WTC11 (cell line): ENCODE results near the gene GPR17. TPM values are rescaled to one million over a fixed set of nuclear protein-coding genes. Genes with fewer than 3 reads are reported as not detected.

Experiments used
- ATAC-seq: fragments of 200-7000 bp; cut with Tn5 transposase; 2 replicates; pipeline ENCODE4 v1.10.0; 2021; ENCODE audit warnings: mild to moderate bottlenecking, moderate library complexity
- CTCF ChIA-PET: fragments of 300-600 bp; sonication (Branson Sonifier 250); formaldehyde crosslinking; loops from one replicate; lab custom pipeline; 2021; ENCODE audit warnings: antibody characterized with exemption; lab: Charles Lee
- POLR2A ChIA-PET: fragments of 350-600 bp; sonication (Branson Sonifier 250); formaldehyde crosslinking; loops from one replicate; lab custom pipeline; 2021; ENCODE audit warnings: antibody characterized with exemption; lab: Charles Lee
- DNase-seq: peaks from one replicate; pipeline ENCODE4 v3.0.0; 2021; ENCODE audit warnings: low spot score
- H3K27ac Mint-ChIP-seq: 2 replicates; pipeline ENCODE4 v1.8.0; 2021; ENCODE audit warnings: mixed read lengths
- H3K27me3 Mint-ChIP-seq: 2 replicates; pipeline ENCODE4 v1.8.0; 2021; ENCODE audit warnings: low read depth, mild to moderate bottlenecking, moderate library complexity, mixed read lengths
- H3K36me3 Mint-ChIP-seq: 2 replicates; pipeline ENCODE4 v1.8.0; 2021; ENCODE audit warnings: mixed read lengths
- H3K4me1 Mint-ChIP-seq: 2 replicates; pipeline ENCODE4 v1.8.0; 2022; ENCODE audit warnings: mixed read lengths
- H3K4me3 Mint-ChIP-seq: 2 replicates; pipeline ENCODE4 v1.8.0; 2021; ENCODE audit warnings: mild to moderate bottlenecking, moderate library complexity, mixed read lengths
- H3K9me3 Mint-ChIP-seq: 2 replicates; pipeline ENCODE4 v1.8.0; 2021; ENCODE audit warnings: mixed read lengths
- CBFB ChIP-seq: sonication (generic); formaldehyde crosslinking; IDR thresholded peaks from 2 replicates; pipeline ENCODE4 v1.8.1; 2022; ENCODE audit warnings: mild to moderate bottlenecking, low read depth, missing genetic modification reagents
- CREM ChIP-seq: sonication (generic); formaldehyde crosslinking; IDR thresholded peaks from 2 replicates; pipeline ENCODE4 v1.8.1; 2022; ENCODE audit warnings: mild to moderate bottlenecking, missing genetic modification reagents, moderate library complexity
- EMX1 ChIP-seq: fragments of 250-450 bp; sonication (Bioruptor Pico); IDR thresholded peaks from 2 replicates; pipeline ENCODE4 v1.8.0; 2021; ENCODE audit warnings: mild to moderate bottlenecking
- FOXJ3 ChIP-seq: sonication (generic); formaldehyde crosslinking; IDR thresholded peaks from 2 replicates; pipeline ENCODE4 v1.9.0; 2021; ENCODE audit warnings: missing genetic modification reagents, mild to moderate bottlenecking, borderline replicate concordance
- FOXP1 ChIP-seq: sonication (generic); formaldehyde crosslinking; IDR thresholded peaks from 2 replicates; pipeline ENCODE4 v1.8.0; 2022; ENCODE audit warnings: missing genetic modification reagents, mild to moderate bottlenecking, moderate library complexity, borderline replicate concordance
- FOXP4 ChIP-seq: sonication (generic); formaldehyde crosslinking; IDR thresholded peaks from 2 replicates; pipeline ENCODE4 v1.8.0; 2022; ENCODE audit warnings: mild to moderate bottlenecking, missing genetic modification reagents
- NFATC4 ChIP-seq: fragments of 250-450 bp; sonication (Bioruptor Pico); IDR thresholded peaks from 2 replicates; pipeline ENCODE4 v1.9.0; 2021; ENCODE audit warnings: mild to moderate bottlenecking
- SP1 ChIP-seq: sonication (generic); formaldehyde crosslinking; conservative IDR thresholded peaks from 2 replicates; pipeline ENCODE4 v1.8.1; 2022; ENCODE audit warnings: missing genetic modification reagents
- TEAD4 ChIP-seq: sonication (generic); formaldehyde crosslinking; IDR thresholded peaks from 2 replicates; pipeline ENCODE4 v1.8.0; 2022; ENCODE audit warnings: mild to moderate bottlenecking, missing genetic modification reagents
- ZNF121 ChIP-seq: sonication (generic); formaldehyde crosslinking; IDR thresholded peaks from 2 replicates; pipeline ENCODE4 v1.8.0; 2023; ENCODE audit warnings: missing genetic modification reagents
- ZNF671 ChIP-seq: fragments of 250-450 bp; sonication (Bioruptor Pico); IDR thresholded peaks from 2 replicates; pipeline ENCODE4 v1.8.0; 2021; ENCODE audit warnings: mild to moderate bottlenecking
- total RNA-seq: library from RNA; stranded (reverse); gene quantifications from 3 replicates; pipeline ENCODE4 v1.2.3, GENCODE V29; 2021
- TF ChIP-seq, protein P1 (sequence below): fragments of 250-450 bp; sonication (Bioruptor Pico); IDR thresholded peaks from 2 replicates; pipeline ENCODE4 v1.9.0; 2021; ENCODE audit warnings: mild to moderate bottlenecking, borderline replicate concordance
- TF ChIP-seq, protein P2 (sequence below): sonication (generic); formaldehyde crosslinking; IDR thresholded peaks from 2 replicates; pipeline ENCODE4 v1.8.0; 2022; ENCODE audit warnings: mild to moderate bottlenecking, missing genetic modification reagents

The GPR17 gene
- total RNA-seq, 1 experiment from 2014 or later, result not detected

GRCh38 chr2:127627740-127628571, 18.0 kb upstream of the GPR17 start (continued):
- TF ChIP-seq, protein P1, sequence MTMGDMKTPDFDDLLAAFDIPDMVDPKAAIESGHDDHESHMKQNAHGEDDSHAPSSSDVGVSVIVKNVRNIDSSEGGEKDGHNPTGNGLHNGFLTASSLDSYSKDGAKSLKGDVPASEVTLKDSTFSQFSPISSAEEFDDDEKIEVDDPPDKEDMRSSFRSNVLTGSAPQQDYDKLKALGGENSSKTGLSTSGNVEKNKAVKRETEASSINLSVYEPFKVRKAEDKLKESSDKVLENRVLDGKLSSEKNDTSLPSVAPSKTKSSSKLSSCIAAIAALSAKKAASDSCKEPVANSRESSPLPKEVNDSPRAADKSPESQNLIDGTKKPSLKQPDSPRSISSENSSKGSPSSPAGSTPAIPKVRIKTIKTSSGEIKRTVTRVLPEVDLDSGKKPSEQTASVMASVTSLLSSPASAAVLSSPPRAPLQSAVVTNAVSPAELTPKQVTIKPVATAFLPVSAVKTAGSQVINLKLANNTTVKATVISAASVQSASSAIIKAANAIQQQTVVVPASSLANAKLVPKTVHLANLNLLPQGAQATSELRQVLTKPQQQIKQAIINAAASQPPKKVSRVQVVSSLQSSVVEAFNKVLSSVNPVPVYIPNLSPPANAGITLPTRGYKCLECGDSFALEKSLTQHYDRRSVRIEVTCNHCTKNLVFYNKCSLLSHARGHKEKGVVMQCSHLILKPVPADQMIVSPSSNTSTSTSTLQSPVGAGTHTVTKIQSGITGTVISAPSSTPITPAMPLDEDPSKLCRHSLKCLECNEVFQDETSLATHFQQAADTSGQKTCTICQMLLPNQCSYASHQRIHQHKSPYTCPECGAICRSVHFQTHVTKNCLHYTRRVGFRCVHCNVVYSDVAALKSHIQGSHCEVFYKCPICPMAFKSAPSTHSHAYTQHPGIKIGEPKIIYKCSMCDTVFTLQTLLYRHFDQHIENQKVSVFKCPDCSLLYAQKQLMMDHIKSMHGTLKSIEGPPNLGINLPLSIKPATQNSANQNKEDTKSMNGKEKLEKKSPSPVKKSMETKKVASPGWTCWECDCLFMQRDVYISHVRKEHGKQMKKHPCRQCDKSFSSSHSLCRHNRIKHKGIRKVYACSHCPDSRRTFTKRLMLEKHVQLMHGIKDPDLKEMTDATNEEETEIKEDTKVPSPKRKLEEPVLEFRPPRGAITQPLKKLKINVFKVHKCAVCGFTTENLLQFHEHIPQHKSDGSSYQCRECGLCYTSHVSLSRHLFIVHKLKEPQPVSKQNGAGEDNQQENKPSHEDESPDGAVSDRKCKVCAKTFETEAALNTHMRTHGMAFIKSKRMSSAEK (CRISPR knock-in tag), result no peak
- TF ChIP-seq EMX1 (CRISPR knock-in tag) (no peak), ZNF671 (CRISPR knock-in tag) (no peak), CREM (CRISPR knock-in tag) (no peak), NFATC4 (no peak), FOXJ3 (CRISPR knock-in tag) (no peak), TEAD4 (CRISPR knock-in tag) (no peak)
- TF ChIP-seq, protein P2, sequence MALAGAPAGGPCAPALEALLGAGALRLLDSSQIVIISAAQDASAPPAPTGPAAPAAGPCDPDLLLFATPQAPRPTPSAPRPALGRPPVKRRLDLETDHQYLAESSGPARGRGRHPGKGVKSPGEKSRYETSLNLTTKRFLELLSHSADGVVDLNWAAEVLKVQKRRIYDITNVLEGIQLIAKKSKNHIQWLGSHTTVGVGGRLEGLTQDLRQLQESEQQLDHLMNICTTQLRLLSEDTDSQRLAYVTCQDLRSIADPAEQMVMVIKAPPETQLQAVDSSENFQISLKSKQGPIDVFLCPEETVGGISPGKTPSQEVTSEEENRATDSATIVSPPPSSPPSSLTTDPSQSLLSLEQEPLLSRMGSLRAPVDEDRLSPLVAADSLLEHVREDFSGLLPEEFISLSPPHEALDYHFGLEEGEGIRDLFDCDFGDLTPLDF (CRISPR knock-in tag), result no peak
- TF ChIP-seq, all 79 proteins: peak for 0

DNA sequence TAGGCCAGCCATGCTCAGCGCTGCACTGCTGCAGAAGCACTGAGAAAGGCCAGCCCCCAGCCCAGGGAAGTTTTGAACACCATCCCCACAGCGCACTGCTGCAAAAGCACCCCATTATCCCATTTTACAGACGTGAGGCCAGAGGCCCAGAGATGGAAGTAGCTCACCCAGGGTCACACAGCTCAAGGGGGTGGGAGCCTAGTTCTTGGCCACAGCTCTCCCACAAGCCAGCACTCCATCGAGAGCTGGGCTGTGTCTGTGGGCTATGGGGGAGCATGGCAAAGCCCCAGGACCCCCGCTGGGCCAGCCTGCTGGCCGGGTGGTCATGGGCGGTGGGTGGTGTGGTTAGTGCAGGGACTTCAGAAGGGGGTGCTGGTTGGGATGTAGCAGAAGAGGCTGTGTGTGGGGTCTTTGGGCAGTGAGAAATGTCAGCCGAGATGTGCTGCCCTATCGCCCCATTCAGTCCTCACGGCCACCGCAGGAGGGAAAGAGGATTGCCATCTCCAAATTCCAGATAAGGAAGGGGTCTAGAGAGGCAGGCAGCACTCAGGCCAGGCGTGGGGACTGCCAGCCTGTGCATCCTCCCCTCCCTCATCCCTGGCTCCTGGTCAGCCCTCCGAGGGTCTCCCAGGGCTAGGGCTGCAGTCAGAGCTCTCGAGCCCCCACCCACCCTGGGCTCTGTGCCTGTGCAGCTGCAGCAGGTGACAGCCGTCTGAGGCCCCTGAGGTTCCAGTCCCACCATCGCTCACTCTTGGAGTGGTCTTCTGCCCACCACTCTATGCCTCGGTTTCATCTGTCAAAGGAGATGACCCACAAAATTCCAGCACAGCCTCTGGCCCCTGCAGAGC, 17.0 kb upstream of the GPR17 start:
- Mint-ChIP-seq H3K4me3 (no peak overlapping the region), H3K27ac (no peak overlapping the region), H3K4me1 (no peaks in the 10 kb centered on the region), H3K27me3 (no peaks in the 10 kb centered on the region), H3K9me3 (no peaks in the 10 kb centered on the region), H3K36me3 (no peaks in the 10 kb centered on the region)
- ATAC-seq (no peak), DNase-seq (no peak)
- ChIA-PET CTCF (interaction anchor here (0.9 to 1.6 kb wide), 2 partner anchors 9 to 37 kb away, joined by 3 to 8 read pairs; no protein-coding TSS in a partner anchor), POLR2A (no interaction called here)
- TF ChIP-seq FOXP4 (CRISPR knock-in tag) (no peak), SP1 (CRISPR knock-in tag) (no peak), FOXP1 (CRISPR knock-in tag) (no peak), FOXJ3 (CRISPR knock-in tag) (no peak), CBFB (no peak), ZNF121 (CRISPR knock-in tag) (no peak), CREM (CRISPR knock-in tag) (no peak), TEAD4 (CRISPR knock-in tag) (no peak)
- TF ChIP-seq, protein P2 (CRISPR knock-in tag), result no peak
